CD1c-positive myeloid dendritic cell (primary cell): ENCODE measurements around the gene KXD1.
A peak's percentile ranks its signal among the peaks of the same experiment; 100 is the strongest.

Source experiments
- DNase-seq: peaks from one replicate; pipeline ENCODE4 v3.0.0-alpha.2; 2016; ENCODE audit errors: extremely low spot score

The KXD1 gene

GRCh38 chr19:18601875-18602274 lies 44.2 kb downstream of the KXD1 start:
- no peak for DNase-seq

- peak; percentile 11 for DNase-seq
Observed at GRCh38 chr19:18603255-18603957, 45.7 kb downstream of the KXD1 start.

- DNase-seq, result no peak
Observed at GRCh38 chr19:18603958-18604819, 46.5 kb downstream of the KXD1 start.

- no peak for DNase-seq
Observed at GRCh38 chr19:18604820-18605159, 47.1 kb downstream of the KXD1 start.

GRCh38 chr19:18605196-18605545 lies 47.5 kb downstream of the KXD1 start:
- DNase-seq, result no peak

GRCh38 chr19:18605546-18606280 lies 48.0 kb downstream of the KXD1 start:
- no peak for DNase-seq

- DNase-seq, result no peak
Observed at GRCh38 chr19:18606281-18607225, 48.9 kb downstream of the KXD1 start, which contains the start of gene CRLF1. TSS of gene CRLF1 (minus strand) at chr19:18606799. CDS start at chr19:18606656, 143 bp downstream.

- DNase-seq, result no peak
Observed at GRCh38 chr19:18607226-18608101, 49.8 kb downstream of the KXD1 start.

GRCh38 chr19:18608102-18608804 lies 50.6 kb downstream of the KXD1 start:
- DNase-seq, result no peak

GRCh38 chr19:18608805-18609716 lies 51.4 kb downstream of the KXD1 start:
- no peak for DNase-seq

- no peak for DNase-seq
Observed at GRCh38 chr19:18609717-18610051, 52.0 kb downstream of the KXD1 start.

- no peak for DNase-seq
Observed at GRCh38 chr19:18610245-18610555, 52.5 kb downstream of the KXD1 start.

GRCh38 chr19:18610556-18611326 lies 53.1 kb downstream of the KXD1 start:
- no peak for DNase-seq

GRCh38 chr19:18611327-18612050 lies 53.8 kb downstream of the KXD1 start:
- no peak for DNase-seq

GRCh38 chr19:18612051-18612771 lies 54.5 kb downstream of the KXD1 start:
- DNase-seq, result no peak

GRCh38 chr19:18612772-18613588 lies 55.3 kb downstream of the KXD1 start, which contains the start of gene TMEM59L:
TSS of gene TMEM59L (plus strand) at chr19:18612870. CDS start at chr19:18612959, 89 bp downstream.
- DNase-seq, result no peak
